K562 (cell line): ENCODE measurements around the gene LGALS3. TPM values are rescaled to one million over a fixed set of nuclear protein-coding genes. Genes with fewer than 3 reads are reported as not detected.

Experiments used
- ATAC-seq: fragments of 200-7000 bp; cut with Tn5 transposase; 3 replicates; pipeline ENCODE4 v1.9.1; 2020; ENCODE audit warnings: moderate library complexity
- BruUV-seq: library from RNA; stranded (reverse); fragments of 400-500 nt; replicated peaks from 2 replicates; lab custom pipeline; 2021; lab: Mats Ljungman, UMichigan
- CTCF ChIA-PET: fragments of 300-600 bp; formaldehyde crosslinking; extraction: SDS; loops from one replicate; lab custom pipeline; 2021; ENCODE audit warnings: low intra/inter-chr PET ratio; lab: Yijun Ruan, JAX
- POLR2A ChIA-PET: fragments of 300-600, 350-650 bp; sonication (Branson Sonifier 250); formaldehyde crosslinking; extraction: SDS; loops from one replicate; lab custom pipeline; 2021; ENCODE audit warnings: antibody characterized with exemption, inconsistent platforms; lab: Yijun Ruan, JAX
- DNase-seq, 4 experiments: peaks; one replicate each; pipeline versions ENCODE4 v3.0.0 to v3.0.0-alpha.2; 2011 to 2018; ENCODE audit warnings: low spot score in 3 of 4, mixed read lengths in 3 of 4; ENCODE audit errors: extremely low read depth in 1 of 4
- FAIRE-seq: peaks from 2 replicates; lab custom pipeline; 2011; peaks lifted over from hg19 to GRCh38; lab: Jason Lieb, UNC
- H2AFZ ChIP-seq: 2 replicates; pipeline ENCODE4 v1.6.0; 2011; ENCODE audit warnings: low read depth, low read length, control low read depth, inconsistent platforms
- H3K27ac ChIP-seq: fragments of 200-600 bp; 3 replicates; pipeline ENCODE4 v1.8.0; 2011; ENCODE audit warnings: low read depth, mild to moderate bottlenecking, control low read depth, inconsistent platforms, low read length, moderate library complexity, mixed read lengths; ENCODE audit errors: extremely low read depth
- H3K27me3 ChIP-seq, 2 experiments: fragments of 300-600 bp in 1 of 2; 2 replicates in 1 of 2; 3 replicates in 1 of 2; pipeline versions ENCODE4 v1.6.0 to v1.8.0; 2011; ENCODE audit warnings: inconsistent platforms in 2 of 2, low read length in 2 of 2, mild to moderate bottlenecking in 1 of 2, mixed read lengths in 1 of 2, moderate library complexity in 1 of 2; ENCODE audit not compliant: control insufficient read depth in 2 of 2, insufficient read depth in 2 of 2
- H3K36me3 ChIP-seq: fragments of 300-600 bp; 3 replicates; pipeline ENCODE4 v1.8.0; 2011; ENCODE audit warnings: mild to moderate bottlenecking, low read length, inconsistent platforms; ENCODE audit not compliant: control insufficient read depth, insufficient read depth
- H3K4me1 ChIP-seq, 2 experiments: fragments of 200-600 bp in 1 of 2; replicated peaks in 1 of 2; 2 replicates in 1 of 2; 3 replicates in 1 of 2; pipeline versions ENCODE4 v1.5.1 to v1.8.0; 2011; ENCODE audit warnings: inconsistent platforms in 2 of 2, low read length in 2 of 2, mild to moderate bottlenecking in 1 of 2, mixed read lengths in 1 of 2, moderate library complexity in 1 of 2; ENCODE audit not compliant: control insufficient read depth in 2 of 2, insufficient read depth in 2 of 2
- H3K4me2 ChIP-seq: 2 replicates; pipeline ENCODE4 v1.6.1; 2011; ENCODE audit warnings: low read length, control low read depth, inconsistent platforms, mixed read lengths; ENCODE audit not compliant: insufficient read depth
- H3K4me3 ChIP-seq: fragments of 200-600 bp; sonication (generic), shearing (Covaris generic); 2 replicates; pipeline ENCODE4 v1.5.1; 2016; ENCODE audit warnings: control low read depth, inconsistent platforms
- H3K79me2 ChIP-seq: fragments of 200-600 bp; 3 replicates; pipeline ENCODE4 v1.8.0; 2011; ENCODE audit warnings: low read length, inconsistent platforms; ENCODE audit not compliant: control insufficient read depth, insufficient read depth
- H3K9ac ChIP-seq, 2 experiments: 2 replicates each; pipeline versions ENCODE4 v1.6.0 to v1.6.1; 2011; ENCODE audit warnings: low read depth in 2 of 2, low read length in 2 of 2, control low read depth in 1 of 2, inconsistent platforms in 1 of 2, mild to moderate bottlenecking in 1 of 2, mixed read lengths in 1 of 2; ENCODE audit not compliant: insufficient read depth in 1 of 2
- H3K9me1 ChIP-seq: one replicate; pipeline ENCODE4 v1.6.0; 2011; ENCODE audit warnings: inconsistent platforms, mild to moderate bottlenecking, low read length, moderate library complexity; ENCODE audit not compliant: control insufficient read depth, insufficient read depth
- H3K9me3 ChIP-seq: replicated peaks from 2 replicates; pipeline ENCODE4 v1.5.1; 2011; ENCODE audit warnings: low read depth, low read length, inconsistent platforms; ENCODE audit not compliant: control insufficient read depth, insufficient read depth
- H4K20me1 ChIP-seq: replicated peaks from 2 replicates; pipeline ENCODE4 v1.6.1; 2011; ENCODE audit warnings: low read length, inconsistent platforms, mixed read lengths; ENCODE audit not compliant: control insufficient read depth, insufficient read depth
- CBX2 ChIP-seq: fragments of 200-600 bp; sonication (generic); IDR thresholded peaks from one replicate; pipeline ENCODE4 v1.6.1; 2012; ENCODE audit warnings: mild to moderate bottlenecking, low read length, inconsistent platforms; ENCODE audit not compliant: insufficient read depth, poor library complexity, severe bottlenecking
- CBX5 ChIP-seq: IDR thresholded peaks from 2 replicates; pipeline ENCODE4 v1.6.1; 2014; ENCODE audit warnings: low read depth, borderline replicate concordance
- PHTF2 ChIP-seq: fragments of 250-450 bp; sonication (Bioruptor Pico); IDR thresholded peaks from 2 replicates; pipeline ENCODE4 v1.5.0; 2021; ENCODE audit warnings: mild to moderate bottlenecking
- WGBS: fragments of 100-300 bp; shearing (Covaris generic); methylation state at CpG from one replicate; pipeline ENCODE4 v1.1.6; 2016; ENCODE audit warnings: low coverage, mixed read lengths; ENCODE audit not compliant: insufficient coverage; ENCODE audit errors: missing lambda C conversion rate; 5-methylcytosine and 5-hydroxymethylcytosine counted together
- in situ Hi-C: fragments of 300-500 bp; cut with MboI; formaldehyde crosslinking; loops from 4 replicates; pipeline ENCODE4 v1.15.0; 2018; ENCODE audit warnings: inconsistent platforms, mixed read lengths
- intact Hi-C: fragments of 100-400 bp; cut with micrococcal nuclease; formaldehyde crosslinking; loops from 2 replicates; pipeline ENCODE4 v1.14.2; 2022
- polyA plus RNA-seq, 8 experiments: library from polyadenylated mRNA; depleted of rRNA in 4 of 8; stranded (reverse) in 5 of 8; unstranded in 3 of 8; fragments of >200 nt; fragmentation: Nextera tagmentation in 2 of 8; fragmentation: Illumina TruSeq in 1 of 8; extraction: Ambion mirVana in 2 of 8; extraction: Trizol in 1 of 8; gene quantifications; 2 replicates each; pipeline versions ENCODE4 v1.2.1 to v1.2.3, GENCODE V29; 2011 to 2014; ENCODE audit warnings: inconsistent platforms in 1 of 8, missing spikeins in 1 of 8
- total RNA-seq, 7 experiments: library from RNA; depleted of rRNA in 6 of 7; stranded (reverse); fragments of >200 nt in 6 of 7; fragmentation: Illumina TruSeq in 2 of 7; extraction: Trizol in 2 of 7; gene quantifications; 2 replicates each; pipeline versions ENCODE4 v1.2.1 to v1.2.3, GENCODE V29; 2011 to 2021; ENCODE audit warnings: low replicate concordance in 1 of 7
- TF ChIP-seq, protein P1 (sequence below): sonication (generic); IDR thresholded peaks from 2 replicates; pipeline ENCODE4 v1.6.1; 2016
- TF ChIP-seq, protein P2 (sequence below): fragments of 250-450 bp; sonication (Bioruptor Pico); IDR thresholded peaks from 2 replicates; pipeline ENCODE4 v1.9.0; 2021; ENCODE audit warnings: mild to moderate bottlenecking, inconsistent platforms

The LGALS3 gene
- total and polyA plus RNA-seq, 9 of the 15 experiments (the other 6 are each of a cell fraction or from before 2014, with no cell fraction given) = 0.04 to 1.9 (median 1.1) TPM

DNA sequence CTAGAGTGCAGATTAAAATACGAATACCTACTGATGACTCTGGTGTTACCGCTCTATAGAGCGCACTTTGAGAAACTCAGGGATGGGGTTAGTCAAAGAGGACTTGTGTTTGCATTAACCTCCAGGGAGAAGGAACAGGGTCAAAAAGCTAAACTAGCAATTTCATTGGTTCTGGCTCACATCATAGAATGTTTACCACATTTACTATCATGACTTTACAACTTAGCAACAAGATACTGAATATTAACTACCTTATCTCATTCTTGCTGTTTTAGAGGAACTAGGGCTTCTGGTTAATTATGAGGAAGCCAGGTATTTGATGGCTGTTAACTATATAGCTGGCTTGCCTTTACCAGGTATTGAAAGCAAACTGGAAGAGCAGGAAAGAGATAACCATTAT, 12.8 kb downstream of the LGALS3 start:
- no peaks in the 10 kb centered on the region for H3K27me3 ChIP-seq
- H2AFZ ChIP-seq = no peak overlapping the region

More for the DNA sequence above, 12.8 kb downstream of the LGALS3 start:
- TF ChIP-seq CBX2 (no peak), PHTF2 (CRISPR knock-in tag) (no peak), CBX5 (no peak)
- TF ChIP-seq, protein P1, sequence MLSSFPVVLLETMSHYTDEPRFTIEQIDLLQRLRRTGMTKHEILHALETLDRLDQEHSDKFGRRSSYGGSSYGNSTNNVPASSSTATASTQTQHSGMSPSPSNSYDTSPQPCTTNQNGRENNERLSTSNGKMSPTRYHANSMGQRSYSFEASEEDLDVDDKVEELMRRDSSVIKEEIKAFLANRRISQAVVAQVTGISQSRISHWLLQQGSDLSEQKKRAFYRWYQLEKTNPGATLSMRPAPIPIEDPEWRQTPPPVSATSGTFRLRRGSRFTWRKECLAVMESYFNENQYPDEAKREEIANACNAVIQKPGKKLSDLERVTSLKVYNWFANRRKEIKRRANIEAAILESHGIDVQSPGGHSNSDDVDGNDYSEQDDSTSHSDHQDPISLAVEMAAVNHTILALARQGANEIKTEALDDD = peak; percentile 52
- TF ChIP-seq, protein P2, sequence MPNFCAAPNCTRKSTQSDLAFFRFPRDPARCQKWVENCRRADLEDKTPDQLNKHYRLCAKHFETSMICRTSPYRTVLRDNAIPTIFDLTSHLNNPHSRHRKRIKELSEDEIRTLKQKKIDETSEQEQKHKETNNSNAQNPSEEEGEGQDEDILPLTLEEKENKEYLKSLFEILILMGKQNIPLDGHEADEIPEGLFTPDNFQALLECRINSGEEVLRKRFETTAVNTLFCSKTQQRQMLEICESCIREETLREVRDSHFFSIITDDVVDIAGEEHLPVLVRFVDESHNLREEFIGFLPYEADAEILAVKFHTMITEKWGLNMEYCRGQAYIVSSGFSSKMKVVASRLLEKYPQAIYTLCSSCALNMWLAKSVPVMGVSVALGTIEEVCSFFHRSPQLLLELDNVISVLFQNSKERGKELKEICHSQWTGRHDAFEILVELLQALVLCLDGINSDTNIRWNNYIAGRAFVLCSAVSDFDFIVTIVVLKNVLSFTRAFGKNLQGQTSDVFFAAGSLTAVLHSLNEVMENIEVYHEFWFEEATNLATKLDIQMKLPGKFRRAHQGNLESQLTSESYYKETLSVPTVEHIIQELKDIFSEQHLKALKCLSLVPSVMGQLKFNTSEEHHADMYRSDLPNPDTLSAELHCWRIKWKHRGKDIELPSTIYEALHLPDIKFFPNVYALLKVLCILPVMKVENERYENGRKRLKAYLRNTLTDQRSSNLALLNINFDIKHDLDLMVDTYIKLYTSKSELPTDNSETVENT (CRISPR knock-in tag) = no peak
- BruUV-seq = no TSS peak
- WGBS = 100% methylated on average over 1 of the region's 3 CpGs
- Histone ChIP-seq H3K36me3 (peaks cover 23% of the 10 kb centered on the region; the same call in 1 of the 3 replicates), H3K4me1 (peaks cover 0 to 4% of the 10 kb centered on the region in 2 experiments; a peak in 1 of 5 replicates), H3K79me2 (no peaks in the 10 kb centered on the region), H3K27ac (no peak overlapping the region), H3K4me3 (no peak overlapping the region), H4K20me1 (no peaks in the 10 kb centered on the region), H3K9ac (no peak overlapping the region), H3K9me3 (no peaks in the 10 kb centered on the region), H3K4me2 (no peak overlapping the region), H3K9me1 (no peaks in the 10 kb centered on the region)
- FAIRE-seq = no peak
- ATAC-seq = no peak
- in situ Hi-C loops = no loop called here
- intact Hi-C loops = no loop called here
- CTCF ChIA-PET = no interaction called here
- POLR2A ChIA-PET = no interaction called here
- DNase-seq = no peak
